NK-92 (cell line): ENCODE measurements around the gene HDAC4.

Source experiments
- DNase-seq: peaks from one replicate; lab custom pipeline; 2025; ENCODE audit not compliant: unreplicated experiment; lab: John Stamatoyannopoulos, UW

The HDAC4 gene

GRCh38 chr2:239385096-239386000, 15.5 kb downstream of the HDAC4 start:
- no peak for DNase-seq

DNA sequence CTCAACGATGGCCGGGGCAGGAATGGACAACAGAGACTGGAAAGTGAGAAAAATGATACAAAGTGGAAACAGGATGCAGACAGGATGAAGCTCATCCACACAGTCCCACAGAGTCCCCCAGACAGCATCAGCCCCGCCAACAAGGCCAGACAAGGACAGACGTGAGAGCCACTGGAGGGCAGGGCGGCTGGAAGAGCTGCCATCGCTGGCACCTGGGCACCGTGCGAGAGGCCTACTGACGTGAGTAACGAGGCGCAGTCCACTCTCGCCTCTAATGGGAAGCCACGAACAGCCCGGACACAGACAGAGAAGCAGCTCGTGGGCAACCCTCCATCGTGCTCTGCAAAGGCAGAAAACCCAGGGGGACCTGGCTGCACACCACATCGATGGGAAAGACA, 17.1 kb downstream of the HDAC4 start:
- no peak for DNase-seq

DNA sequence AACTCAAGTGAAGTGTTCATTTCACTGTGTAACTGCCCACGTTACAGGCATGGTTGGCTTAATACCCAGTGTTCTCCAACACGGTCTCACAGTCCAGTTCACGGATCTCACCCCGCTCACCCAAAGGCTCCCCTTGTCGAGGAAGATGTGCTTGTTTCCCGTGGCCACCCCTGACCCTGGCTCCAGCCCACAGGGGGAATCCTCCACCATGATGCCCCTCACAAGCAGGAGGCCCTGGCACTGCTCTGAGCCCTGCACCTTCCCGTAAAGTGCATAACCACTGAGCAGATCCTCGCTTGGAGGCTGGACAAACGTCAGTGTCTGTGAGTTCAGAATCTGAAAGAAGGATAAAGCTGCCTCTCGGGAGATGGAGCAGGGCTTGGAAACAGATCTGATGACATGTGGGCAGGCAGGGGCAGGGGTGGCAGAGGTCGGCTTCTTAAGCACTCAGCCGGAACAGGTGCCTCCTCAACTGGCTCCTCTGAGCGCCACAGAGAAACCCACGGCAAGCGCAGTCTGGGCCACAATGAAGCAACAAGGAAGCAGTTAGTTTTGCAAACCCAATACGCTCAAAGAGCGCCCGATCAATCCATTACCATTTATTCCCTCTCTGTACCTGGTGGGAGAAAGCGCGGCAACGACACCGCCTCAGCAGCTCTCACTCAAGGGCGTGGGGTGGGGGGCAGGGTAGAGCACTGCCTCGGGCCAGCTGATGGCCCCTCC, 17.6 kb downstream of the HDAC4 start:
- DNase-seq, result no peak

- DNase-seq, result no peak
These were observed 18.4 kb downstream of the HDAC4 start for GRCh38 chr2:239382384-239382880.

DNA sequence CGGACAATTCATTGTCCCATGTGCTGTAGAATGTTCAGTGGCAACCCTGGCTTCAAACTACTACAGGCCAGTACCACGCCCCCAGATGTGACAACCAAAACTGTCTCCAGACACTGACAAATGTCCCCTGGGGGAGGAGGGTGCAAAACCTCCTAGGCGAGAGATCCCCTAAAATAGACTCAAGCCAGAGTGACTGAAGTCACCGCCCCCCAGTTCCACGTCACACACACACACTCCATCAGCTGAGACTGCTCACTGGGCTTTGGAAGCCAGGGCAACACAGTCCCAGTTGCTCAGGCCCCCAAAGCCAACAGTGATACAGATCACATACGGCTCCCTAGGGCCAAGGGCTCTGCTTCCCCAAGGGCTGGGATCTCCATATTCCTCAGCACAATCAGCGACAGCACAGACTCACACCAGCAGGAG, 19.1 kb downstream of the HDAC4 start:
- no peak for DNase-seq

GRCh38 chr2:239380831-239381708, 19.8 kb downstream of the HDAC4 start:
- no peak for DNase-seq

DNA sequence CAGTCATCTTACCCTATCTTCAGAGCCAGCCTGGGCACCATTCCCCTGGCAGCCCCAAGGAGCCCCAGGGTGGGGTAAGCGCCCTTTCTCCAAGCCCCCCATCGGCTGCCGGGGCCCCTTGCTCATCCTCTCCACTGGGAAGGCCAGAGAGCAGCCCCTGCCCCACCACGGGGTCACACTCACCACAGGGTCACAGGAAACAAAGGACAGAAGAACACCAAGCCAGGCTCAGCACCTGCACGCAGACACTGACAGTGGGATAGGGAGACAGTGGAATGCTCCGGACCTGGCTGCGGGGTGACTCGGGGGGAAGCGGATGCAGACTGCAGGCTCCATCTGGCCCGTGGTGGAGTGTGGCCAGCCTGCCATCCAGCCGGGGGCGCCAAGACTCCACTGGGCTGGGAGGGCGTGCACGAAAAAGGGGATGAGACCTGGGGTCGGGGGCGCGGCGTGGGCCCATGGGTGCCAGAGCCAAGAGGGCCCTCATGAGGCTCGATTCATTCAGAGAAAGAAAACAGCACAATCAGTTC, 21.1 kb downstream of the HDAC4 start:
- no peak for DNase-seq

DNA sequence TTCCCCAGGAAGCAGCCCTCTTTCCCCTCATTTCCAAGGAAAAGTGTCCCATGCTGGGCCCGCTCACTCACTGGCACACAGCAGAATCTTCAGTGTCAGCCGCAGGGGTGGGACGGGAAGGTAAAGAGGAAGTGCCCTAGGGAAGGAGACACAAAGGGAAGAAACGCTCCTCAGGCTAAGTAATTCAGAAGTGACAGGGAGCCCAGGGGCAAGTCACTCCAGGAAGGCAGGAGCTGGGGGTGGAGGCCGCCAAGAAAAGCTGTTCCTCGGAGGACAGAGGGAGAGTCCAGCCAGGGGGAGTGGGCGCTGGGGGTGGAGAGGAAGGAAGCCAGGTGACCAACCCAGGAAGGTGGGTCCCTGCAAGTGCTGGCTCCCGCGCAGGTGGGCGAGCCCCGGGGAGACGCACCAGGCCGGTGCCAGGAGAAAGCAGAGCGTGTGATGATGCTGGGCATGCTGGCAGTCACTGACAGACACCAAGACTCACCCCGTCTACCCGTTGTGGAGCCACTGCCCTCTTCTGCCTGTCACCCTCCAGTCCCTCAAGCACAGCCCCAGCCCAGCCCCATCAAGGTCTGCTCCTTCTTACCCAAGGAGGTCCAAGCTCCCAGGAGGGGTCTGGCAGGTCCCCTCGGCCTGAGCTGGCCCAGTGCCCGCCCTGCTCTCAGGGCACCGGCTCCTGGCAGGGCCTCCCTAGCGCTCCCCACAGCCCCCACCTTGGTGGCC, 21.7 kb downstream of the HDAC4 start:
- DNase-seq, result no peak

DNA sequence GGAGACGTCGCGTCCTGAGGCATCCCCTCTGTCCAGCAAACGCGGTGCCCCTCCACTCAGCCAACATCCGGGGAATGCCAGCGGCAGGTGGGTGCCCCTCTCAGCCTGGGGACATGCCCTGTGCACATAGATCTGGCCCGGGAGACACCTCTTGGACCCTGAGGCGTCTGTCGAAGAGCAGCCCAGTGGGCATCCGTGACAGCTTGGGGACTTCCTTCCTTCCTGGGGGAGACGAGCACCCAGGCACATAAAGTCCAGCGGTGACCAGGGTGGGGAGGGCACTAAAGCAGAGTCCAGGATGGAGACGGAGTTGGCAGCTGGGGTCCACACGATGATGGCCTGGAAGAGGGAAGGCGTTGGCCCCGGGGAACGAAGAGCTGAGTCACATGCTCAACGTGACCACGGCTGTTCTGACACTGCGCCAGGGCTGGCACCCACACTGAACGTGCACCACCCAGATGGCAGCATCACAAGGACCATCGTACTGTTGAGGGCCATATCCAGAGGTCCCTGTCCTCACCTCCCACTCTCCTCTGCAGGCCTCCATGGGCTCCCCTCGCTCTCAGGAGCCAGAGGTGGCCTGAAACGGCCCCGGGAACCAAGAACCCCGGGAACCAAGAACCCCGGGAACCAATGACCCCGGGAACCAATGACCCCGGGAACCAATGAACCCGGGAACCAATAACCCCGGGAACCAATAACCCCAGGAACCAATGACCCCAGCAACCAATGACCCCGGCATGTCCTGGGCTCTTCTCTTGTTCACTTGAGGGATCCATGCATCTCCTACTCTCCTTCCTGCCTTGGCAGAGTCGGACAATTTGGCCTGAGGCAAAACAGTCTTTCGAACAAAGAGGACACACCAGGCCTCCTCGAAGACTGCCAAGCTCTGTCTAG, 22.6 kb downstream of the HDAC4 start:
- no peak for DNase-seq

DNA sequence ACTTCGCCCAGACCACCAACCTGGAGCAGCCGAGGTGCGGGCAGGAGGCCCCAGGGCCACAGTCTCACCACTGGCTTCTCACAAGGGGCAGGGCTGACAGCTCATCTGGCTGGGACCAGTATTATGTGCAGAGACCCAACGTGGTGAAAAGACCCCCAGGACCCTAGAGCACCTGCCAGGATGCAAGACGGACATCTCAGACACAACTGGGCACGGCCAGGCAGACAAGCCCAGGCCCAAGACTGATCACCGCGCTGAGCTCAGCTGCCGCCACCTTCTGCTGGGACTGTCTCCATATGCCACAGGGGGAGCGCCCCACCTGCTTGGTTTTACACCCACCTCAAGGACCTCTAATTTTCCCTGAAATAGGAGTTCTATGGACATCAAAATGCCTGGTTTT, 23.2 kb downstream of the HDAC4 start:
- no peak for DNase-seq

- no peak for DNase-seq
These were observed 23.8 kb downstream of the HDAC4 start for GRCh38 chr2:239376942-239377531.

DNA sequence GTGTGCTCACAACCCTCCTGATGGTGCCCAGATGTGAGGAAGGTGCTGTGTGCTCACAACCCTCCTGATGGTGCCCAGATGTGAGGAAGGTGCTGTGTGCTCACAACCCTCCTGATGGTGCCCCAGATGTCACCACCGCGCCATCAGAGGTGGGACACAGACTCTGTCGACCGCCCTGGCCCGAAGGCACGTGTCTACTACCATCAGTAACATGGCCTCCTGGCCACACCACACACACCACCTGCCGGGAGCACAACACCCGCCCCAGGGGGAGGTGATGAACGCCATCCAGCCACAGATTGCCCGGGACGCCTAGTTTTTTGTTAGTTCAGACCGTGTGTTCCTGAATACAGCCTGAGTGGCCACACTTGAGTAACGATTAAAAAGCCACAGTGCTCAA, 24.5 kb downstream of the HDAC4 start:
- DNase-seq, result no peak

GRCh38 chr2:239375278-239376061, 25.4 kb downstream of the HDAC4 start:
- DNase-seq, result no peak

GRCh38 chr2:239374896-239375277, 25.9 kb downstream of the HDAC4 start:
- DNase-seq, result no peak

- DNase-seq, result no peak
These were observed 28.0 kb downstream of the HDAC4 start for GRCh38 chr2:239372835-239373234.

DNA sequence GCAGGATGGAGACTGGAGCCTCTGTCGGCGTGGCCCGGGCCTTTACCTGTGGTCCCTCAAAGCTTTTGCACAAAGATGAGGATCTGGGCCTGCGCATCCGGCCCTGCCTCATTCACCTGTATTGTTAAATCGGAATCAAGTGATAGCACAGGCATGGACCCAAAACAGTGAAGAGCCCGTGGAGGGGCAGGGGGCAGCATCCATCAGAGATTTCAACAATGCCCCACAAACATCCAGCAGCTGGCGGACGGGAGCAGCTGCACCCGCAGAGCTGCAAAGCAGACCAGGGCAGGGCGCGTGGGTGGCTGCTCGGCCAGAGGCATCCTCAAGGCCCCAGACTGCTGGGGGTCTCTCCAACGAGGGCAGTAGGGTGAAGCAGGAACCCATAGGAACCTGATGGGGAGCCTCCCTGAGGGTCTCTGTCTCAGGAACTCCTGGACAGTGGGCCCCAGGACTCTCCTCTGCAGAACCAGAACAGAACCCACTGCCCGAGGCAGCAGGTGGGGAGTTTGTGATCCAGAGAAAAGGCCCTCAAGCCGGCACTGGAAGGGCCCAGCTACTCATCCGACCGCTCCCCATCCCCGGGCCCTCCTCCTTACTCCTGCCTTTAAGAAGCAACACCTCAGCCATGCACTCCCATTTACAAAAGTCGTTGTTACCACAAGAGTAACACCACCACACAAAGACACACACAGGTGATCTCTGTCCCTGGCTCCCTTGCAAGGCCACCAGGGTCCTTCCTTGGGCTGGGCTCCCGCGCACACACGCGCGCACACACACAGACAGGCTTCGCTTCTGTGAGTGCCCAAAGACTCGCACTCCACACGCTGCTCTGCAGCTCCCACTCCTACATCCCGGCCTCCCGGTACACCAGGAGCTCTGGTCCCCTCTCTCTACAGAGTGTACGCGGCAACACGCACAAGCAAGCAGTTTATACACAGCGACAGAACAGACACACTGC, 28.8 kb downstream of the HDAC4 start:
- DNase-seq, result no peak
